DMS53 (cell line): ENCODE measurements around the gene OMP.
"Not testable (repeated sequence)": the region's sequence is repeated elsewhere in the genome, so short reads cannot be mapped to it uniquely, and the experiment has no call there.

ENCODE experiments used
- DNase-seq: peaks from one replicate; lab custom pipeline; 2025; lab: John Stamatoyannopoulos, UW

Gene OMP

DNA sequence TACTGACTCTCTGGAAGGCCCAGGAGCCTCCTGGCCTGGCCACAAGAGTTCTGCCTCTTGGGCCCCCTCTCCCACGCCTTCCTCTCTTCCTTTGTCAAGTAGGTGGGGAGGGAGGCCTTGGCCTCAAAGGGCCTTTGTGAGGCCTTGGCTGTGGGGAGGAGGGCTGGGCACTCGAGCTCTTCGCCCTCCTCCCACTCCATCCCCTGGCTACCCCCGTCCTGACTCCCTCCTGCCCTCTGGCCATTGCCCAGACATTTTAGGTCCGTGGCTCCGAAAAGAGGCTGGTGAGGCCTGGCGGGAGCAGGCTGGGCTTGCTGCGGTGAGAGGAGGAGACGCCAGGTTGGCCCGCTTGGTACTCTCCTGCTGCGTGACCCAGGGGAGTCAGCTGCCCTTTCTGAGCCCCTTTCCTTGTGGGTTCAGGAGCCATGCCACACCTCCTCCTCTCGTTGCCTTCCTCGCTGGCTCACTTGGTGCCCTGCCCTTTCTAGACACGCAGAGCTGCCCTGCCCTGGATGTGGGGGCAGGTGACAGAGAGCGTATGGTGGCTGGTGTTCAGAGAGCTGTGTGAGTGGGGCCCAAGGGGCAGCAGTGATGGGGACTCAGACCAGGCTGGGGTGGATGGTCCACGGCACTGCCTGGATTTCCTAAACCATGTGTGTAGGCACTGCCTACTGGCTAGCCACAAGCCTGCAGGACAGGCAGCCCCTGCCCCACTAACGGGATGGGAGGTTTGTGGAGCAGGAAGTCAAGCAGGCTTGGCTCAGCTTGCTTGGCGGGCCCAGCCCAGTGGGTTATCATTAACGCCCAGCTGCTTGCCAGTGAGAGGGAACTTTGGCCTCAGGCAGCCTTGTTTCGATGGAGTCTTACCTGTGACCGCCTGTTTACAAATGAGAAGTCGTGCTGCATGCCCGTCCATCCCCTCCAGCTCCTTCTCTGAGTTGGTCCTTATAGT lies 15.8 kb upstream of the OMP start:
- DNase-seq = peak; percentile 33

GRCh38 chr11:77087723-77088225 lies 14.9 kb upstream of the OMP start:
- no peak for DNase-seq

DNA sequence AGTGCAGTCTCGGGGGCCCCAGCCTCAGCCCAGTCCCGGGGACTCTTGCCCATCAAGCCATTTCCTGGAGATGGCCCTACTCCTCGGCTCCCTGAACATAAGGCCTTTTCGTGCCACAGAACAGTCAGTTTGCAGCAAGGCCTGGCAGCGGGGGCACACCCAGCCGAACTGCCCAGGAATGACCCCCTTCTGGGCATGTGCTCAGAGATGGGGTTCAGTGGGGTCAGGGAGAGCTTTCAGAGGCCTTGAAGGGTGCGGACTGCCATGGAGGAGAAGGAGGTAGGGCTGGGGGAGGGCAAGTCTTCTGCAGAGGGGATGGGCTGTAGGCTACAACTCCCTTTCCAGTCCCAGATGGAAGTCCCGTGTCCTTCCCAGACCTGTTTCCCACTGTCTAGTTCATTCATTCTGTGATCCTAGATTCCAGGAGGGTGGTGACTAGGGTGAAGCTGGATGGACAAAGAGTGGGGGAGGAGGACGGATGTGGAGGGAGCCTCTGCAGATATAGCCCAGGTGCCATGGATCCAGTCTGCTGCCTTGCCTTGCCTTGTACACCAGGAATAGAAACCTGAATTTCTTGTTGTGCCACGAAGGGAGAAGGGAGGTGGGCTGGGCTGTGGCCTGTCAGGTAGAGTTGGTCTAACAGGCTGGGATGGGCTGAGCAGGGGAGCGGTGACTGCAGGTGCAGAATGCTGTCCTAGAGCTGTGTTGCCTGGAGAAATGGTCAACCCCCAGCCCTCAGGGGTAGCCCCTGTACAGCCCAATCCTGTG lies 14.2 kb upstream of the OMP start:
- DNase-seq = peak; percentile 95

DNA sequence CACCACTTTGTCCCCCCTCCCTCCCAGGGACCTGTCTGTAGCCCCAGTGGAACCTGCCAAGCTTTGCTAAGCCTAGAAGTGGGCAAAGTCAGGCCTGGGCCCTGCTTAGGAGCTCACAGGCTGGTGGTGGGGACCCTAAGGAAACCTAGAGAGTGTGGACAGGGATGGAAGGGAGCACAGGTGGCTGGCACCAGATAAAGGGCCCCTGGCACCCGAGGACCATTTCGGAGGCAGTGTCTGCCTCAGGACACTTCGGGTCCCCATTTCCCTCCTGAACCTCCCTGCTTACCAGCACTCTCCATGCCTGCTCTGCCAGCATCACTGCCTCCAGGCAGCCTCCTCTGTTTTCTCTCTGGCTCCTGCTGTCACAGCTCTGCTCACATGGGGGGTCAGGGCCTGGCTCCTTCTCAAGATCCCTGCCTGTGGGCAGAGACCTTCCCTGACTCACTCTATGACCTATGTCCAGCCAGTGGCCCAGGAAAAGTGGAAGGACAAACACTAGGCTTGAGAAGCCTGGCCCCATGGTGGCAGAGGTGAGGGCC lies 13.6 kb upstream of the OMP start:
- DNase-seq = peak; percentile 45

GRCh38 chr11:77090046-77090372 lies 12.6 kb upstream of the OMP start:
- DNase-seq = no peak

GRCh38 chr11:77090373-77091111 lies 12.1 kb upstream of the OMP start:
- peak; percentile 95 for DNase-seq

DNA sequence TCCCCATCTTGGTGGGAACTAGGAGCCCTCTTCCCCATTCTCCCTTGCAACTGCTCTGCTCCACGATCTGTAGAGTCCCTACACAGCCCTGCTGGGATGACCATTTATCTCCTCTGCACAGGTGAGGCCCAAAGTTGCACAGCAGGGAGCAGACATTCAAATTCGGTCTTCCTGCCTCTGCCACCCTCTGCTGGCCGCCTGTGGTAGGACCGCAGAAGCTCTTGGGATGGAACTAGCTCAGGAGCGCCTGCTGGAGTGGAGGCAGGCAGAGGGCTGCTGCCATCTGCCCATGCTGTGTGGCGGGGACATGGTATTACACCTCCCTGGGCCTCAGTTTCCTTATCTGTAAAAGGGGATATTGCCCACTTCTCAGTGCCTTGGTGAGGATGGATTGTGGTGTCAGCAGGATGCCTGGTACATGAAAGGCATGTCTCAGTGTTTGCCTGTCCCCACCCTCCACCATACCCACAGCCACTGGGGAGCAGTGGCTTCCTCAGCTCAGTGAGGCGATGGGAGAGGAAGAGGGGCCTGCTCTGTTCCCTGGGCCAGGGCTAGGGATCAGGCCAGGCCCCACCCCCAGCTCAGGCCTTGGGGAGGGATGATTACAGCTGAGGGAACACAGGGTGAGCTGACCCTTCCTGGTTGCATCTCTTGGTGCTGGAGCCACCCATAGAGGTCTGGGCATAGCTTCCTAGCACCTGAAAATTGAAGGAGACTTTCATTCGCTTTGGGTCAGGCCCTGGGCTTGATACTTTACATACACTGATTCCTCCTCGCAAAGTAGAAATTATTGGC lies 11.3 kb upstream of the OMP start:
- DNase-seq = peak; percentile 99

GRCh38 chr11:77092382-77092781 lies 10.3 kb upstream of the OMP start:
- no peak for DNase-seq

- no peak for DNase-seq
Observed at GRCh38 chr11:77093056-77093891, 9.4 kb upstream of the OMP start.

GRCh38 chr11:77093987-77094840 lies 8.4 kb upstream of the OMP start:
- no peak for DNase-seq

- no peak for DNase-seq
Observed at GRCh38 chr11:77094841-77095365, 7.7 kb upstream of the OMP start.

DNA sequence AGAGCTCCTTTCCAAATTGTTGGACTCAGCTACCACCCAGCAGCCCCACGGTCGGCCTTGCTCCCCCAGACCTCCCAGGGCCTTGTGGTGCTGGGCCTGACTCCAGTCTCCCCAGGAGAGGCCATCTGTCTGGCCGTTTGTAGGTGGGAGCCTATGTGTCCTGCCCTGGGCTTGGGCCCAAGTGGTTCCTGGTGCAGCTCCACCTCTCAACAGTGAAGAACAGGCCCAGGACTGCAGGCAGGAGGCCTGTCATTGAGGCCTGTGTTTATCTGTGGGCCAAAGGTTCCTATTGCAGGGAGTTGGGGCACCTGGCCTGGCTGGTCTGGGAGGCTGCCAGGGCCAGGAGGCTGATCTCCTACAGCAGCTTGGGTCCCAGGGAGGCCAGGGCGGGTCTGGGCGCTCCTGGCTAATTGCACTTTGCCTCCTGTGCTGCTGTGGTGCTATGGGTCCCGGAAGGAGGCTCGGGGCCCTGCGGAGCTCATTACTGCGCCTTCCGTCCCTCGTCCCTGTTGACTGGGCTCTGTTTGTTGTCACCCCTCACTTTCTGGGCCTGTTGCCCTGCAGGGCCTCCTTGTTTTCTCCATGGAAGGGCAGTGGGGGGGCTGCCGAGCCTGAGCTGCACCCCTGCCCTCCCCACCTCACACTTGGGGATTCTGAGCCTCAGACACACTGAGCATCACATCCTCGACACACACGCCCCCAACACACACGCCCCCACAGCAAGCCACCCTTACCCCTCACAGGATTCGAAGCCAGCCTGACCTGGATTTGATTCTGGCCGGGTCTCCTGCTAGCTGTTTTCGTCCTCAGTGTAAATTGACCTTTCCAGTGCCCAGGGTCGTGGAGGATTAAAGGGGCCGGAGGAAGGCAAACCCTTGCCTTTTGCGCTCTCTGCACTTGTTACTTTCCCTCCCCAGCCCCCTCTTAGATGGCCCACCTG lies 6.8 kb upstream of the OMP start:
- no peak for DNase-seq

DNA sequence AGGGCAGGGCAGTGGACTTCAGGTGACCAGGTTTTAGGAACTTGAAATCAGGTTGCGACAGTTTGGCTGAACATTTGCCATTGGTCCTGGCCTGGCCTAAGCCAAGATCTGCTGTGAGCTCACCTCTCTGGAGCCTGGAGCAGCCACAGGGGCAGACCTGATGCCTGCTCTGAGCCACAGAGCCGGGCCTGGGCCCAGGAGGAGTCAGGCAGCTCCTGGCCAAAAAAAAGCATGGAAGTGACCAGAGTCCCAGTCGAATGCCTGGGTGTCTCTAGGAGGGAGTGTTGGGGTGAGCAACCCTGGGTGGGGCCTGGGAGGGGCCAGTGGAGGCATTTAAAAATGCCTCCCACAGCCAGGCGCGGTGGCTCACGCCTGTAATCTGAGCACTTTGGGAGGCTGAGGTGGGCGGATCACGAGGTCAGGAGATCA lies 6.0 kb upstream of the OMP start:
- DNase-seq = no peak

DNA sequence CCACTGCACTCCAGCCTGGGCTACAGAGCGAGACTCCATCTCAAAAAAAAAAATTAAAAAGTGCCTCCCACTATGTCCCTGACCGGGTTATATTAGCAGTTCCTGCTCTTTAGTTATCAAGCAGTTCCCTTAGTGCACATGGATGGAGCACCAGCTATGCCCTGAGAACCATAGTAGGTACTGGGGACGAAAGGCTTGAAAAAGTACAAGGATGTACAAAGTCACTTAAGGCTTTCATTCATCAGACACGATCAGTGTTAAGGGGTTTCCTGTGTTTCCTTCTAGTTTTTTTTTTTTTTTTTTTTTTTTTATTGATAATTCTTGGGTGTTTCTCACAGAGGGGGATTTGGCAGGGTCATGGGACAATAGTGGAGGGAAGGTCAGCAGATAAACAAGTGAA lies 5.5 kb upstream of the OMP start:
- DNase-seq = not testable (repeated sequence)

DNA sequence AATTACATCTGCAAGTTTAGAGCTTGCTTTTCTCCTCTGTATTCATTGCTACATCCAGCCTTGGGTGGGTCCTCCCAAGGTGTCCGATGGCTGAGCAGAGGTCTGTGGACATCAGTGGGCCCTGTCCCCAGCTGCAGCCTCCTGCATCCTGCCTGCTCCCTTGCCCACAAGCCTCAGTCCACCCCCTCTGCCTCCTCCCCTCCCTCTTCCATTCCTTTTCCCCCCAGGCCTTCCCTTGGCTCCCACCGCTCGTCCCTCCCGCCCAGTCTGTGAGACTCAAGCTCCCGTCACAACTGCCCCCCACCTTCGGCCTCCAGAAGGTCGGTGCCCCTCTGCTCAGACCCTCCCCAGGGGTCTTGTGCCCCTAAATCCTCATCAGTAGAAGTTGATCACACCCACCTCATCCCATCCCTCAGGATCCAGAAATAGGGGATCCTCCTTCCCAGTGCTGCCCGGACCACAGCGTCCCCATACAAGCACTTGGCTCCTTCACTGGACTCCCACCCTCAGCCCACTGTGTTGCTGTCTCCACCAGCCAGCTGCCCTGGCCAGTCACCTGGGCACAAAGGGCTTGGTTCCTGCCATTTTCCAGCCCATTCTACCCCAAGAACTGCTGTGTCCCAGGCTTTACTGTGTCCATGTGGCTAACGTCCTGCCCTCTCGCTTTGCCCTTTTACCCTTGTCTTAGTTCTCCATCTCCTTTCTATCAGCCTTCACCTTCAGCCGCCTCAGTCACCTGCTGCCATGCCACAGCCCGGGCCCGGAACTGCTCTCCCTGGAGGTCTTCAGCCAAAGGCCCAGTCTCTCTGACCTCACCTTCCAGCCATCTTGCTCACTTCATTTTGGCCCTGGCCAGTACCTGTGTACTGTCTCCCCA lies 2.2 kb upstream of the OMP start:
- no peak for DNase-seq

- DNase-seq = peak; percentile 78
Observed at GRCh38 chr11:77101043-77101537, 1.6 kb upstream of the OMP start.

- DNase-seq = no peak
Observed at GRCh38 chr11:77103319-77103718, 679 bp downstream of the OMP start.
